C4-2B (cell line): Measurements from ENCODE around the gene CACTIN.

Source experiments
- H3K27ac ChIP-seq: fragments of 450-650 bp; 2 replicates; pipeline ENCODE4 v1.5.1; 2017
- ZFX ChIP-seq: fragments of 450-650 bp; IDR thresholded peaks from 2 replicates; pipeline ENCODE4 v1.6.1; 2017
- TF ChIP-seq, protein P1 (sequence below): fragments of 450-650 bp; conservative IDR thresholded peaks from 2 replicates; pipeline ENCODE4 v1.5.1; 2017; ENCODE audit warnings: mild to moderate bottlenecking

Gene CACTIN

GRCh38 chr19:3641515-3642269, 15.1 kb upstream of the CACTIN start:
- TF ChIP-seq, protein P1, sequence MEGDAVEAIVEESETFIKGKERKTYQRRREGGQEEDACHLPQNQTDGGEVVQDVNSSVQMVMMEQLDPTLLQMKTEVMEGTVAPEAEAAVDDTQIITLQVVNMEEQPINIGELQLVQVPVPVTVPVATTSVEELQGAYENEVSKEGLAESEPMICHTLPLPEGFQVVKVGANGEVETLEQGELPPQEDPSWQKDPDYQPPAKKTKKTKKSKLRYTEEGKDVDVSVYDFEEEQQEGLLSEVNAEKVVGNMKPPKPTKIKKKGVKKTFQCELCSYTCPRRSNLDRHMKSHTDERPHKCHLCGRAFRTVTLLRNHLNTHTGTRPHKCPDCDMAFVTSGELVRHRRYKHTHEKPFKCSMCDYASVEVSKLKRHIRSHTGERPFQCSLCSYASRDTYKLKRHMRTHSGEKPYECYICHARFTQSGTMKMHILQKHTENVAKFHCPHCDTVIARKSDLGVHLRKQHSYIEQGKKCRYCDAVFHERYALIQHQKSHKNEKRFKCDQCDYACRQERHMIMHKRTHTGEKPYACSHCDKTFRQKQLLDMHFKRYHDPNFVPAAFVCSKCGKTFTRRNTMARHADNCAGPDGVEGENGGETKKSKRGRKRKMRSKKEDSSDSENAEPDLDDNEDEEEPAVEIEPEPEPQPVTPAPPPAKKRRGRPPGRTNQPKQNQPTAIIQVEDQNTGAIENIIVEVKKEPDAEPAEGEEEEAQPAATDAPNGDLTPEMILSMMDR = no peak
- TF ChIP-seq ZFX = no peak
- no peak overlapping the region for H3K27ac ChIP-seq

GRCh38 chr19:3639479-3639878, 12.9 kb upstream of the CACTIN start:
- TF ChIP-seq, protein P1 = no peak
- no peak for TF ChIP-seq ZFX

DNA sequence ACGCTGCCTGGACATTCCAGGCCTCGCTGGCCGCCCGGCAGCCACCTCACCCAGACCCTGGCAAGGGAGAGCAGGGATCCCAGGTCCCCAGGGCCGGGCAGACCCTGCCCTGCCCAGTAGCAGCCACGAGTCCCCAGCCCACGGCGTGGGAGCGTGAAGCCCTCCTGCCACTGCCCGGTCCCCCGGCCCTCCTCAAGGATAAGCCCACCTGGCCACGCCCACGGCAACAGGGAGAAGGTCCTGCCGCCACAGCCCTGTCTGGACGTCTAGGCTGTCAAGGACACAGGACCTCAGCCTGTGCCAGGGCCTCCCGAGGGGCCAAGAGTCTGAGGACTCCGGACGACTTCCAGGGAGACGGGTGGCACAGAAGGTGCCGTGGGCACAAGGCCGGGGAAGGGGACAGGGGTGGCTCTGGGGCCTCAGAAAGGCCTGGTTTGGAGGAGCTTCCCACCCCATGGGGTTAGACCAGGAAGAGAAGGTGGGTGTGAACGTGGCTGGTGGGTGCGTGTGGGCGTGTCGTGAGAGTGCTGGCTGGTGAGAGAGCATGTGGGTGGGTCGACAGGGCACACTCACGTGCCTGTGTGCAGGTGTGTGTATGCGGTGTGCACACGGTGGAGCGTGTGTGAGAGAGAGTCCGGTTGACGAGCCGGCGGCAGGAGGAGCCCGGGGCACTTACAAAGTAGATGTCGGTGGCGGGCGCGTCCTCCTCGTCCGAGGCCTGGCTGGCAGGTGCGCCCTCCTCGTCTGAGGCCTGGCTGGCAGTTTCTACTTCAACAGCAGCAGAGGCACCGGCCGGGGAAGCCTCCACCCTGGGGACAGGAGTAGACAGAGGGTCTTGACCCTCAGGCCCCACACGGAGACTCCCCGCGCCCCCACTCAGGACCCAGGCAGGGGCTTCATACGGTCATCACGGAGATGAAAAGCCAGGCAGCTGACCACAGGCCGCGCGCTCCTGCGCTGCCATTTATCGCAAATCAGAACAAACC, 11.9 kb upstream of the CACTIN start:
- H3K27ac ChIP-seq = no peak overlapping the region
- TF ChIP-seq, protein P1 = no peak
- no peak for TF ChIP-seq ZFX

More at GRCh38 chr19:3639479-3639878, 12.9 kb upstream of the CACTIN start:
- no peak overlapping the region for H3K27ac ChIP-seq

GRCh38 chr19:3637621-3638020, 11.0 kb upstream of the CACTIN start:
- no peak for TF ChIP-seq ZFX
- TF ChIP-seq, protein P1 = no peak
- no peak overlapping the region for H3K27ac ChIP-seq

DNA sequence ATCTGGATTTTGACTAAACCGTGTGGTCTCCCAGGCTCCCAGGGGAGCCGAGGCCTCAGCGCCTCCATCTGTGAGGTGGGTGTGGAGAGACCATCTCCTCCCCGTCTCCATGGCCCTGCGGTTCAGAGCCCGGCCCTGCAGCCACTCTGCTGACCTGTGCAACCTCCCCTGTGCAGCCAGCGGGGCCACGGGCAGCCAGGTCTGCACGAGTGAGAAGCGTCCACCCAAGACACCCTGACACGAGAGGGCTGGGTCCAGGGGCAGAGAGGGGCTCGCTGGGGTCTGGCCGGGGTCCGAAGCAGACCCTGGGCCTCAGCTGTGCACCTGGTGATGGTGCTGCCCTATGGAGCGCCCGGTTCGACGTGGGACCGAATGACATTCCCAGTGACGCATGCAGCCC, 10.4 kb upstream of the CACTIN start:
- no peak overlapping the region for H3K27ac ChIP-seq
- no peak for TF ChIP-seq ZFX
- TF ChIP-seq, protein P1 = no peak

DNA sequence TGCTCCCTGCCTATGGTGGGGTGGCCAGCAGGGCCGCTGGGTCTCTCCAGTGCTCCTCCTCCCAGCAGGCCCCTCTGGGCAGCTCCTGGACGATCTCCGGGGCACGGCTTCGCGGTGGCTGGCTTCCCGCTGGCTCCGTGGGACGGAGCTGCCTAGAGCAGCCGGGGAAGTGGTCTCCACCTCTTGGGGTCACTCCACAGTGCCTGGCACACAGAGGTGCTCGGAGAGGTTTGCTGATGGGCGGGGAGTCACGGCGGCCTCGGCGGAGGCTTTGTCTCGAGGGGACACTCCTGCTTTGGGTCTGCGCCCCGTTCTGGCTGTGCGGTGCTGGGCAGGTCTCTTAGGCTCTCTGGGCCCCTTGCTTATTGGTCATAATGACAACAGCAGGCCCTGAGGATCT, 9.9 kb upstream of the CACTIN start:
- no peak for TF ChIP-seq ZFX
- TF ChIP-seq, protein P1 = no peak
- H3K27ac ChIP-seq = no peak overlapping the region
